SW 1271 (cell line): Measurements from ENCODE around the gene STOM.
"Not testable (repeated sequence)": the region's sequence is repeated elsewhere in the genome, so short reads cannot be mapped to it uniquely, and the experiment has no call there.

Source experiments
- DNase-seq, 2 experiments: peaks; one replicate each; lab custom pipeline; 2025; lab: John Stamatoyannopoulos, UW

STOM gene

GRCh38 chr9:121301881-121302286 is 68.2 kb downstream of the STOM start:
- no peak for DNase-seq

- no peak for DNase-seq
These were observed 69.5 kb downstream of the STOM start for GRCh38 chr9:121300283-121301119.

DNA sequence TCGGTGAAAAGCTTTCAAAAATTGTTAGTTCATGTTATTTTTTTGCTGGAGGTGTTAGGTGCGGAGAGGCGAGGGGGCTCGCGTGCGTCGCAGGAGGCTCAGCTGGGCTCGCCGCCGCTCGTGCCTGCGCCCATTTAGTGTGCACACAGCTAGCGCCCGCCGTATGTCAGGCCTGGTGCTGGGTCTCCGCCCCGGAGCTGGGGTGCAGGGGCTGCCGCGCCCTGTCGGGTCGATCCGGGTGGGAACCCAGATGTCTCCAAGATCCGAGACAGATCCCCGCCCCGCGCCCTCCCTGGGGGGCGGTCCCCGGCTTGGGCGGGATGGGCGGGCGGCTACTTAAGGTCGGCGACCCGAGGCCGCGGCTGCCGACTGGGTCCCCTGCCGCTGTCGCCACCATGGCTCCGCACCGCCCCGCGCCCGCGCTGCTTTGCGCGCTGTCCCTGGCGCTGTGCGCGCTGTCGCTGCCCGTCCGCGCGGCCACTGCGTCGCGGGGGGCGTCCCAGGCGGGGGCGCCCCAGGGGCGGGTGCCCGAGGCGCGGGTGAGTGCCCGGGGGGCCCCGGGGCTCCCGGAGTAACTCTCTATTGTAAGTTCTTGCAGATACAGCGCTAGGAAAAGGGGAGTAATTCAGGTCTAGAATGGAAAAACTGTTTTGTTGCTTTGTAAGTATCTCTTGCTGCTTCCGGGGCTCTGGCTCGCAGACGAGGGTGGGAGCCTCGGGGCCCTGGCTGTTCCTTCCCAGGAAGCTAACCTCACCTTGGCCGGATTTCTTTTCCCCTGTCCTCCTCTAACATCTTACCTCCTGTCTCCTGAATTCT is 70.4 kb downstream of the STOM start:
- DNase-seq, result no peak

DNA sequence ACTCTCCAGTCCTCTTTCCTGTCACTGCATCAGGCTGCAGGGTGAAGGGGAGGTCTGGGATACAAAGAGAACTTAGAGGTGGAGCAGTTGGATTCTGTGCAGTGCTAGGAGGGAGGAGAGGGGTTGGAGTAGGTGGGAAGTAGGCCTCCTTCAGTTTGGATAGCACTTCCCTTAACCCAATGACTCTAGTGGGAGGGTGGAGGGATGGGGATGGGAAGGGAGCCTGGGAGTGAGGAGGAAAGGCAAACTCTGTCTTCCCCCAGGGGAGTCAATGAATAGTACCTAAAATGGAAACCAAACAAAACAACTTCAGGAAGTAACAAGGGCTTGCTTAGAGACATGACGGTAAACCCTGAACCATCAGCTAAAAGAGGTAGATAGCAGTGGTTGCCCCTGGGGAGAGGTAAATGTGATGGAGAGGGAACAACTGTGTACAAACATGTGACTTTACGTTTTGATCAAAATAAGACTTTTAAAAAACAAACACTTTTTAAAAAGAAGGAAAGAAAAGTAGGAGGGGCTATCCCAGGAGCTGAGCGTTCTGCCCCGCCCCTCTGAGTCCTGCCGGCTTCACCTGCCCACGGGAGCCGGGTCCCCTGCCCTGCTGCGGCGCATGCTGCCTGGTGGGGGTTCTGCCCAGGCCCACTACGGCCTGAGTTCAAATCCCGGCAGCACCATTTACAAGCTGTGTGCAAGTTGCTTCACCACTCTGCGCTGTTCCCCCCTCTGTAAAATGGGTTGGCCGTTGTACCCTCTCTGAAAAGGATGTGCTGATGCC is 71.2 kb downstream of the STOM start:
- no peak for DNase-seq

- no peak for DNase-seq
These were observed 72.0 kb downstream of the STOM start for GRCh38 chr9:121298016-121298538.

DNA sequence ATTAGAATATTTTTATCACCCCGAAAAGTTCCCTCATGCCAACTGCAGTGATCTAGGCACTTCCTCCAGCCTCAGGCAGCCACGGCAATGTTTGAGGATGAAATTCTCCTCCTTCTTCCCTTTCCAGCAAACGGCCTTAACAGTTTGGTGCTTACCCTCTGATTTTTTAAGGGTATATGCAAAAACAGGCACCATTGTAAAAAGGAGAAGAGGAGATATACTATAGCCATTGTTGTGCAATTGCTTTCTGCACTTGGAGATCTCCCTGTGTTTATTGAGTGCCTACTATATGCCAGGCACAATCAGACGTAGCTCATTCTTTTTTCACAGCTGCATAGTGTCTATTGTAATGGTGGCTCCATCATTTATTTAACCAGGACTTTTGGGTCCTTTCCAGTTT is 72.7 kb downstream of the STOM start:
- DNase-seq, result no peak

- no peak for DNase-seq
These were observed 73.6 kb downstream of the STOM start for GRCh38 chr9:121296213-121297127.

DNA sequence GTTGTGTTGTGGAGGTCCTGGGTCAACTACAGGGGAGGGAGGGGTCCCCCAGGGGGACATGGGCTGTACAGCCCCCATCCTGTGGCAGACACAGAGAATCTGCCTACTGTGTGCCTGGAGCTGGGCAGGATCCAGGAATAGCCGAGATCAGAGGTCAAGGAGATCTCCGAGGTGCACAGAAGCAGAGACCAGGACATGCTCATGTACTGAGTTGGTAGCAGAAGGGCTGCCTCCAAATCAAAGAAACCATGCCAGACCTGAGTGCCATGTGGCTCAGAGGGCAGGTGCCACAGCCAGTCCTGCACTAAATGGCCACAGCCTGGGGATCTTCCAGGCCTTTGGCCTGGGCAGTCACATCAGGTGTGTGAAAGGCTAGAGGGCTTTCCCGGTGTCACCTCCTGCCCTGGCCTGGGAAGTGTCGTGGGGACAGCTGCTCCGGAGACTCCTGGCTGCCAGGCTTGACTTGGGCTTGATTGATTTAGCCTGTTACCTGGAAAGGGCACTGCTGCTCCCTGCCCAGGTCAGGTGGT is 74.3 kb downstream of the STOM start:
- no peak for DNase-seq

GRCh38 chr9:121294866-121295661 is 75.0 kb downstream of the STOM start:
- no peak for DNase-seq

DNA sequence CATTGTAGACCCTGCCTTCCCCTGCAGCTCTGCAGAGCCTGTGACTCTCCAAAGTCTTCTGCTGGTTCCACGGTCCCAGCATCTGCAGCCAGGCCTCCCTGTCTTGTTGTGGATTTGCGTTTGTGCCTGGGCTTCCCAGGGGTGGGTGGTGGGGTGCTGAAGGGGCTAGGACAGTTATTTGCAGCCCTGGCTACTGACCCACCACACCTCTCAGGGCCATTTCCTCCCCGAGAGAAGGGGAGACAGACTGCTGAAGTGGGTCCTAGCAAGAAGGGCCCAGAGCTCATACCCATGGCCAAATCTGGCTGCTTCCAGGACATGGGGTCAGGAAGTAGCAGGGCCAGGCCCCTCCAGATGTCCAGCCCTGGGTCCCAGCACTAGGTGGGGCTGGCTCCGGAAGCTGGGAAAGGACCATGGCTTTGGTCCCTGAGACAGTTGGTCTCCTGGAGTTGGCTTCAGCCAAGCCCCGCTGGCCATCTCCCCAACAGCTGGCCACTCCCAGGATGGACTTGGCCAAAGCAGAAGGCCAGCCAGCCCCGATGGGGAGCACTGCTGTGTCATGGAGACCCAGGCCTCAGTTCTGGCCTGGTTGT is 75.8 kb downstream of the STOM start:
- DNase-seq, result no peak

GRCh38 chr9:121292801-121293241 is 77.2 kb downstream of the STOM start:
- no peak for DNase-seq

- no peak for DNase-seq
These were observed 78.0 kb downstream of the STOM start for GRCh38 chr9:121292051-121292450.

- DNase-seq, result not testable (repeated sequence)
These were observed 78.5 kb downstream of the STOM start for GRCh38 chr9:121291536-121291935.

- DNase-seq, result no peak
These were observed 80.2 kb downstream of the STOM start for GRCh38 chr9:121289772-121290370.

DNA sequence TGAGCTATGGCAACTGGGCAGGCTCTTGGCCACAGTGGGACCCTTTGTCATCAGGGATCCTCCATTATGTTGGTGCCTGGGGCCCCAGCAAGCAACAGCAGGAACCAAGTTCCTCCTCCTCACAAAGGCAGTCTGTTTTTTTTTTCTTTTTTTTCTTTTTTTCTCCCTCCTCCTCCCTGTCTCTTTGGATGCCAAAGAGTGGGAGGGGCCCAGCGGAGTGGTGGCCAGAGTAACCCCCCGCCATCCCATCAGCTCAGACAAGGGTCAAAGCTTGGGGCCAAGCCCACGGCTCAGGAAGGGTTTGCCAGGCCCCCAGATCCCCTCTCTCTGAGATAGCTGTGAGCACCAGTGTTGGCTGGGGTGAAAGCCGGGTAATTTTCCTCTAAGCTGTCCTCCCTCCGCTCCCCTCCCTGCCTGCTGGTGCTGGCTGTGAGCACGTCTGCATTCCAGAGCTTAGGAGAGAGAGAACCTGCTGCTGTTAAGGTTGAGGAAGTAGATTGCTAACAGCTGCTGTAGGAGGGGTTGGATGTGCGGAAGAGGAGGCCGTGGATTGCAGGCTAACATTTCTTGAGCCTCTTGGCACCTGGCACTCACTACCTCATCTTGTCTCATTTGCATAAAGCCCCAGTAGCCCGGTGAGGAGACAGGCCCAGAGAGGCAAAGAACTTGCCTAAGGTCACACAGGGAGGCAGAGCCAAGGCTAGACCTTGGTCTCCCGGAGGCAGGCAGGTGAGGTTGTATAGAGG is 80.9 kb downstream of the STOM start:
- no peak for DNase-seq
